GM12865 (cell line): ENCODE measurements around the gene TMC6.
"Not testable (repeated sequence)": the region's sequence is repeated elsewhere in the genome, so short reads cannot be mapped to it uniquely, and the experiment has no call there.

Experiments used
- DNase-seq: peaks from one replicate; pipeline ENCODE4 v3.0.0; 2010; ENCODE audit warnings: low read depth
- H3K4me3 ChIP-seq: 2 replicates; pipeline ENCODE4 v1.5.1; 2011; ENCODE audit warnings: mild to moderate bottlenecking, low read depth, low read length, control low read depth
- CTCF ChIP-seq: IDR thresholded peaks from 2 replicates; pipeline ENCODE4 v1.5.1; 2011; ENCODE audit warnings: low read length, control low read depth, low read depth, inconsistent platforms; ENCODE audit not compliant: insufficient read depth; ENCODE audit errors: missing control alignments

TMC6 gene

GRCh38 chr17:78118801-78119241 lies 9.7 kb downstream of the TMC6 start:
- DNase-seq = no peak
- TF ChIP-seq CTCF = no peak
- H3K4me3 ChIP-seq = no peak overlapping the region

DNA sequence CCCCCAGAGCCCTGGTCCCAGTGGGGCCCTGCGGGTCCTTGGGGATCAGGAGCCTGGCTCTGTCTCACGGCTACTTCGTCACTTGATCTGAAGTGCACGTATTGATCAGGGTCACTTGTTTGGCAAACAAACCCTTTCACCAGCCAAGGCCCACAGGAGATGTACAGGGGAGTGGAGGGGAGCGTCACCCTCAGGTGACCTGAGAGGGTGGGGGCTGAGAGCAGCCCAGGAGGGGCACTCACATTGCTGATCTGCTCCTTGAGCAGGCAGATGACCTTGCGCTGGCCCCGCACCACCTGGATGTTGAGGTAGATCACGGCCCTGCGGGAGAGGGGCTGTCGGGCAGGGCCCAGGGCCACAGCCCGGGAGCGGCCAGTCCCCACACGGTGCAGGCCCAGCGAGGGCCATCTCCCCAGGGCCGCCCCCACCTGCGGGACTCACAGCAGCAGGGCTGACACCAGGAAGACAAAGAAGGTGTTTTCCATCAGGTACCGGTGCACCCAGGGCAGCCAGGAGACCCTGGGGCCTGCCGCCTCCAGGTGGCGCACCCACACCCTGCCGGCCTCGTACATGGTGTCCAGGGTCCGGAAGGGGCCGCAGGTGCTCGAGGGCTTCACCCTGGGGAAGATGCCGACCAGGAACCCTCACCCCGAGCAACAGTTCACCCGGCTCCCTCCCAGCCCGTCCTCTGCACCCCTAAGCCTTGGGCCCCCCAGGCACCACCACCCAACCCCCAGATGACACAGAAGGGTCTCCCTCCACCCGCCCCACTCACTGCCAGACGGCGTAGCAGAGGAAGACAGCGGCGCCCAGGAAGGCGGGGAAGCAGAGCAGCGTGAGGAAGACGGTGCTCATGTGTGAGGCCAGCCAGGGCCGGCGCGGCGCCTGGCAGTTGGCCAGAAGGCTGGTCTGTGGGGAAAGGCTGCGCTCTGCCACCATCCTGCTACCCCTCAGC lies 11.3 kb downstream of the TMC6 start:
- no peak for DNase-seq
- peak; percentile 23 for TF ChIP-seq CTCF
- no peak overlapping the region for H3K4me3 ChIP-seq

DNA sequence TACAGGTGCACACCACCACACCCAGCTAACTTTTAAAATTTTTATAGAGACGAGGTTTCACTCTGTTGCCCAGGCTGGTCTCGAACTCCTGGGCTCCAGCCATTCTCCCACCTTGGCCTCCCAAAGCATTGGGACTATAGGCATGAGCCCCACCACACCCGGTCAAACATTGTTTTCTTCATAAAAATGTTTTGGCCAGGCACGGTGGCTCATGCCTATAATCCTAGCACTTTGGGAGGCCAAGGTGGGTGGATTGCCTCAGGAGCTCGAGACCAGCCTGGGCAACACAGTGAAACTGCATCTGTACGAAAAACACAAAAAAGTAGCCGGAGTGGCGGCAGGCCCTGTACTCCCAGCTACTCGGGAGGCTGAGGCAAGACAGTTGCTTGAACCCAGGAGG lies 12.1 kb downstream of the TMC6 start:
- TF ChIP-seq CTCF = no peak
- no peak for DNase-seq
- H3K4me3 ChIP-seq = no peak overlapping the region

DNA sequence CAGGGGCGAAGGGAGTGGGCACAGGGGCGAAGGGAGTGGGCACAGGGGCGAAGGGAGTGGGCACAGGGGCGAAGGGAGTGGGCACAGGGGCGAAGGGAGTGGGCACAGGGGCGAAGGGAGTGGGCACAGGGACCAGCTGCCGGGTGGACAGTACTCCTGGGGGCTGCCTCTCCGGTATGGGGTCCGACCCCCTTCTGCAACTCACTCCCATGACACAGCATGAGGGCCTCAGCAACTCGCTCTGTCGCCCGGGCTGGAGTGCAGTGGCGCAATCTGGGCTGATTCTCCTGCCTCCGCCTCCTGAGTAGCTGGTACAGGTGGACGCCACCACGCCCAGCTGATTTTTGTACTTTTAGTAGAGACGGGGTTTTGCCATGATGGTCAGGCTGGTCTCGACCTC lies 12.8 kb downstream of the TMC6 start:
- DNase-seq, H3K4me3 ChIP-seq: not testable (repeated sequence)

GRCh38 chr17:78114831-78115723 lies 13.5 kb downstream of the TMC6 start:
- no peak for TF ChIP-seq CTCF
- no peak overlapping the region for H3K4me3 ChIP-seq
- DNase-seq = no peak

- no peak for TF ChIP-seq CTCF
- H3K4me3 ChIP-seq = no peak overlapping the region
Observed at GRCh38 chr17:78113804-78114785, 14.5 kb downstream of the TMC6 start.

More at GRCh38 chr17:78113804-78114785, 14.5 kb downstream of the TMC6 start:
- DNase-seq = peak; percentile 74
